Embryonic facial prominence (tissue), 1 donor: Measurements from ENCODE around the gene ZC3H7B.
A peak's percentile ranks its signal among the peaks of the same experiment; 100 is the strongest.
"Not testable (repeated sequence)": the region's sequence is repeated elsewhere in the genome, so short reads cannot be mapped to it uniquely, and the experiment has no call there.

Source experiments
- DNase-seq: peaks from one replicate; pipeline ENCODE4 v3.0.0-alpha.2; 2016; ENCODE audit errors: extremely low spot score

The ZC3H7B gene

GRCh38 chr22:41382610-41383009, 81.3 kb downstream of the ZC3H7B start:
- no peak for DNase-seq

- no peak for DNase-seq
These were observed 81.8 kb downstream of the ZC3H7B start for GRCh38 chr22:41383085-41383484.

GRCh38 chr22:41384128-41384527, 82.8 kb downstream of the ZC3H7B start:
- DNase-seq, result no peak

- DNase-seq, result no peak
These were observed 86.0 kb downstream of the ZC3H7B start for GRCh38 chr22:41387341-41387740.

- no peak for DNase-seq
These were observed 92.7 kb downstream of the ZC3H7B start for GRCh38 chr22:41394012-41394356.

- DNase-seq, result no peak
These were observed 94.4 kb downstream of the ZC3H7B start for GRCh38 chr22:41395531-41396240.

- DNase-seq, result no peak
These were observed 96.0 kb downstream of the ZC3H7B start for GRCh38 chr22:41397143-41397811.

GRCh38 chr22:41398921-41399320, 97.6 kb downstream of the ZC3H7B start:
- no peak for DNase-seq

GRCh38 chr22:41401781-41402648, 100.7 kb downstream of the ZC3H7B start:
- no peak for DNase-seq

GRCh38 chr22:41402851-41403250, 101.5 kb downstream of the ZC3H7B start:
- not testable (repeated sequence) for DNase-seq

- DNase-seq, result peak; percentile 43
These were observed 102.4 kb downstream of the ZC3H7B start for GRCh38 chr22:41403532-41404318.

- DNase-seq, result no peak
These were observed 104.3 kb downstream of the ZC3H7B start for GRCh38 chr22:41405588-41405987.

GRCh38 chr22:41406410-41406809, 105.1 kb downstream of the ZC3H7B start:
- DNase-seq, result no peak

- DNase-seq, result no peak
These were observed 106.1 kb downstream of the ZC3H7B start for GRCh38 chr22:41407433-41407832.

GRCh38 chr22:41408665-41409064, 107.3 kb downstream of the ZC3H7B start:
- no peak for DNase-seq
